CD14-positive monocyte (primary cell): ENCODE results near the gene EXD1. TPM values are rescaled to one million over a fixed set of nuclear protein-coding genes. Genes with fewer than 3 reads are reported as not detected.
A peak's percentile ranks its signal among the peaks of the same experiment; 100 is the strongest.

Experiments
- DNase-seq, 3 donors: peaks; one replicate each; pipeline ENCODE4 v3.0.0-alpha.2; 2011 to 2022
- H2AFZ ChIP-seq: 2 replicates; pipeline ENCODE4 v1.6.0; 2012; ENCODE audit warnings: mild to moderate bottlenecking, low read depth, low read length, inconsistent platforms; ENCODE audit not compliant: insufficient read depth, poor library complexity, severe bottlenecking
- H3K27ac ChIP-seq, 2 donors: 1 replicate in 1 of 2; 2 replicates in 1 of 2; pipeline ENCODE4 v1.5.1; 2012 to 2013; ENCODE audit warnings: low read length in 2 of 2, control low read depth in 1 of 2, inconsistent platforms in 1 of 2, low read depth in 1 of 2, mild to moderate bottlenecking in 1 of 2
- H3K27me3 ChIP-seq, 2 donors: one replicate each; pipeline versions ENCODE4 v1.6.0 to v1.6.1; 2011 to 2013; ENCODE audit warnings: low read length in 2 of 2; ENCODE audit not compliant: control insufficient read depth in 2 of 2, insufficient read depth in 2 of 2
- H3K36me3 ChIP-seq, 2 donors: replicated peaks in 1 of 2; 1 replicate in 1 of 2; 2 replicates in 1 of 2; pipeline versions ENCODE4 v1.5.1 to v1.6.1; 2012 to 2013; ENCODE audit warnings: low read length in 2 of 2, control low read depth in 1 of 2, inconsistent platforms in 1 of 2, mild to moderate bottlenecking in 1 of 2; ENCODE audit not compliant: insufficient read depth in 2 of 2, control insufficient read depth in 1 of 2
- H3K4me1 ChIP-seq, 2 donors: 1 replicate in 1 of 2; 2 replicates in 1 of 2; pipeline versions ENCODE4 v1.5.1 to v1.6.1; 2012 to 2013; ENCODE audit warnings: low read length in 2 of 2, control low read depth in 1 of 2, inconsistent platforms in 1 of 2, mild to moderate bottlenecking in 1 of 2, moderate library complexity in 1 of 2; ENCODE audit not compliant: insufficient read depth in 2 of 2, control insufficient read depth in 1 of 2
- H3K4me2 ChIP-seq: replicated peaks from 2 replicates; pipeline ENCODE3; 2012; ENCODE audit warnings: low read length, moderate library complexity, mild to moderate bottlenecking; ENCODE audit not compliant: poor library complexity, severe bottlenecking; ENCODE audit errors: extremely low read depth
- H3K4me3 ChIP-seq, 3 experiments: fragments of 200-600 bp in 1 of 3; sonication (generic) in 1 of 3; replicated peaks in 1 of 3; 1 replicate in 2 of 3; 2 replicates in 1 of 3; pipeline ENCODE4 v1.5.1; 2011 to 2013; ENCODE audit warnings: low read length in 3 of 3, mild to moderate bottlenecking in 3 of 3, control low read depth in 2 of 3, low read depth in 2 of 3, inconsistent platforms in 1 of 3, moderate library complexity in 1 of 3
- H3K79me2 ChIP-seq: 2 replicates; pipeline ENCODE4 v1.6.0; 2012; ENCODE audit warnings: mild to moderate bottlenecking, control low read depth, inconsistent platforms, low read length, moderate library complexity; ENCODE audit not compliant: insufficient read depth
- H3K9ac ChIP-seq: 2 replicates; pipeline ENCODE4 v1.6.0; 2017; ENCODE audit warnings: low read length, mild to moderate bottlenecking; ENCODE audit not compliant: insufficient read depth, poor library complexity, severe bottlenecking
- H3K9me3 ChIP-seq, 2 donors: replicated peaks in 1 of 2; 1 replicate in 1 of 2; 2 replicates in 1 of 2; pipeline versions ENCODE4 v1.5.1 to v1.6.1; 2012 to 2013; ENCODE audit warnings: low read length in 2 of 2, control low read depth in 1 of 2; ENCODE audit not compliant: control insufficient read depth in 1 of 2, insufficient read depth in 1 of 2
- H4K20me1 ChIP-seq: 2 replicates; pipeline ENCODE4 v1.6.0; 2012; ENCODE audit warnings: mild to moderate bottlenecking, low read length, control low read depth, moderate library complexity; ENCODE audit not compliant: insufficient read depth
- H3K27ac Mint-ChIP-seq, 7 donors: one replicate each; pipeline ENCODE4 v1.8.0; 2020; ENCODE audit warnings: mild to moderate bottlenecking in 7 of 7, mixed read lengths in 7 of 7, moderate library complexity in 6 of 7, inconsistent platforms in 2 of 7
- H3K27me3 Mint-ChIP-seq, 3 donors: one replicate each; pipeline ENCODE4 v1.8.0; 2021 to 2022; ENCODE audit warnings: low read depth in 3 of 3, mild to moderate bottlenecking in 3 of 3, mixed read lengths in 3 of 3, moderate library complexity in 3 of 3, inconsistent platforms in 1 of 3
- H3K36me3 Mint-ChIP-seq, 2 donors: one replicate each; pipeline ENCODE4 v1.8.0; 2020; ENCODE audit warnings: mixed read lengths in 2 of 2, inconsistent platforms in 1 of 2, mild to moderate bottlenecking in 1 of 2
- H3K4me1 Mint-ChIP-seq: one replicate; pipeline ENCODE4 v1.8.0; 2020; ENCODE audit warnings: mild to moderate bottlenecking, mixed read lengths
- H3K4me3 Mint-ChIP-seq, 2 donors: one replicate each; pipeline ENCODE4 v1.8.0; 2020; ENCODE audit warnings: mild to moderate bottlenecking in 2 of 2, mixed read lengths in 2 of 2, moderate library complexity in 1 of 2
- H3K9me3 Mint-ChIP-seq, 7 donors: one replicate each; pipeline ENCODE4 v1.8.0; 2020 to 2022; ENCODE audit warnings: mixed read lengths in 7 of 7, mild to moderate bottlenecking in 6 of 7, moderate library complexity in 6 of 7, inconsistent platforms in 2 of 7
- WGBS: methylation state at CpG from one replicate; pipeline ENCODE4 v1.1.5; 2013; ENCODE audit warnings: missing lambda C conversion rate; ENCODE audit not compliant: insufficient coverage; 5-methylcytosine and 5-hydroxymethylcytosine counted together
- intact Hi-C, 2 donors: fragments of 100-400 bp; cut with micrococcal nuclease; formaldehyde crosslinking; loops; one replicate each; pipeline versions ENCODE4 v1.15.0 to v1.15.1; 2023
- polyA plus RNA-seq, 3 donors: library from polyadenylated mRNA; depleted of rRNA in 1 of 3; unstranded in 2 of 3; stranded (reverse) in 1 of 3; fragments of 300-500 nt in 2 of 3; fragments of >200 nt in 1 of 3; fragmentation: Illumina TruSeq in 2 of 3; gene quantifications; 1 replicate in 2 of 3; 2 replicates in 1 of 3; pipeline ENCODE4 v1.2.3, GENCODE V29; 2012 to 2021
- TF ChIP-seq, protein P1 (sequence below): fragments of 200-600 bp; IDR thresholded peaks from one replicate; pipeline ENCODE4 v1.8.0; 2022; ENCODE audit warnings: antibody characterized with exemption, mild to moderate bottlenecking

The EXD1 gene
- polyA plus RNA-seq, 3 donors = 0.04 to 0.08 TPM; not detected in 1

GRCh38 chr15:41207687-41208448 is 22.7 kb downstream of the EXD1 start:
- H3K27ac Mint-ChIP-seq = no peak overlapping the region
- Histone ChIP-seq H3K79me2 (no peaks in the 10 kb centered on the region), H3K4me1 (no peaks in the 10 kb centered on the region), H3K4me3 (no peak overlapping the region), H2AFZ (no peak overlapping the region), H3K27me3 (no peaks in the 10 kb centered on the region), H3K9ac (no peak overlapping the region), H3K4me2 (no peak overlapping the region), H4K20me1 (no peaks in the 10 kb centered on the region), H3K36me3 (no peaks in the 10 kb centered on the region), H3K9me3 (no peaks in the 10 kb centered on the region), H3K27ac (no peak overlapping the region)
- no peak for DNase-seq
- H3K4me3 Mint-ChIP-seq = no peak overlapping the region
- intact Hi-C loops = no loop called here
- WGBS = no CpG with 5 or more reads among the region's 5 CpGs
- peaks cover 2 to 6% (median 3%) of the 10 kb centered on the region in 3 donors for H3K27me3 Mint-ChIP-seq
- no peaks in the 10 kb centered on the region for H3K9me3 Mint-ChIP-seq
- H3K4me1 Mint-ChIP-seq = no peaks in the 10 kb centered on the region
- H3K36me3 Mint-ChIP-seq = no peaks in the 10 kb centered on the region
- TF ChIP-seq, protein P1, sequence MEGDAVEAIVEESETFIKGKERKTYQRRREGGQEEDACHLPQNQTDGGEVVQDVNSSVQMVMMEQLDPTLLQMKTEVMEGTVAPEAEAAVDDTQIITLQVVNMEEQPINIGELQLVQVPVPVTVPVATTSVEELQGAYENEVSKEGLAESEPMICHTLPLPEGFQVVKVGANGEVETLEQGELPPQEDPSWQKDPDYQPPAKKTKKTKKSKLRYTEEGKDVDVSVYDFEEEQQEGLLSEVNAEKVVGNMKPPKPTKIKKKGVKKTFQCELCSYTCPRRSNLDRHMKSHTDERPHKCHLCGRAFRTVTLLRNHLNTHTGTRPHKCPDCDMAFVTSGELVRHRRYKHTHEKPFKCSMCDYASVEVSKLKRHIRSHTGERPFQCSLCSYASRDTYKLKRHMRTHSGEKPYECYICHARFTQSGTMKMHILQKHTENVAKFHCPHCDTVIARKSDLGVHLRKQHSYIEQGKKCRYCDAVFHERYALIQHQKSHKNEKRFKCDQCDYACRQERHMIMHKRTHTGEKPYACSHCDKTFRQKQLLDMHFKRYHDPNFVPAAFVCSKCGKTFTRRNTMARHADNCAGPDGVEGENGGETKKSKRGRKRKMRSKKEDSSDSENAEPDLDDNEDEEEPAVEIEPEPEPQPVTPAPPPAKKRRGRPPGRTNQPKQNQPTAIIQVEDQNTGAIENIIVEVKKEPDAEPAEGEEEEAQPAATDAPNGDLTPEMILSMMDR = no peak

DNA sequence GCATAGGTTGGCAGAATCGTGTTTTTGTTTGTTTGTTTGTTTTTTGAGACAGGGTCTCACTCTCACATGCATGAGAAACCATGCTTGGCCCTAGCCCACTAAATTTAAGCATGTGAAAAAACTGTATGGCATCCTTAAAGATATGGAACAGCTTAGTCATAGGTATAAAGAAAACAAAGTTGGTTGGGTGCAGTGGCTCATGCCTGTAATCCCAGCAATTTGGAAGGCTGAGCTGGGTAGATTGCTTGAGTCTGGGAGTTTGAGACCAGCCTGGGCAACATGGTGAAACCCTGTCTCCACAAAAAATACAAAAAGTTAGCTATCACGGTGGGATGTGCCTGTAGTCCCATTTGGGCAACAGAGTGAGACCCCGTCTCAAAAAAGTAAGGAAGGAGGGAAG is 25.2 kb downstream of the EXD1 start:
- Histone ChIP-seq H3K4me2 (no peak overlapping the region), H4K20me1 (no peaks in the 10 kb centered on the region), H3K4me3 (no peak overlapping the region), H3K27ac (no peak overlapping the region), H3K27me3 (no peaks in the 10 kb centered on the region), H3K36me3 (no peaks in the 10 kb centered on the region), H3K4me1 (no peaks in the 10 kb centered on the region), H3K9ac (no peak overlapping the region), H3K9me3 (no peaks in the 10 kb centered on the region), H3K79me2 (no peaks in the 10 kb centered on the region), H2AFZ (peak overlapping the region; percentile 3)
- H3K27me3 Mint-ChIP-seq = peaks cover 0 to 6% (median 2%) of the 10 kb centered on the region in 3 donors
- no peak for DNase-seq
- no peak overlapping the region for H3K27ac Mint-ChIP-seq
- TF ChIP-seq, protein P1 = no peak
- WGBS = no CpG with 5 or more reads among the region's 3 CpGs
- intact Hi-C loops = no loop called here
- no peak overlapping the region for H3K4me3 Mint-ChIP-seq
- no peaks in the 10 kb centered on the region for H3K9me3 Mint-ChIP-seq
- no peaks in the 10 kb centered on the region for H3K4me1 Mint-ChIP-seq
- H3K36me3 Mint-ChIP-seq = no peaks in the 10 kb centered on the region
